Endothelial cell of umbilical vein (primary cell): ENCODE data around the gene DEFB131A.
"Not testable (repeated sequence)": the region's sequence is repeated elsewhere in the genome, so short reads cannot be mapped to it uniquely, and the experiment has no call there.

Experiments used
- CTCF ChIP-seq, 2 donors: IDR thresholded peaks; 1 replicate in 1 of 2; 2 replicates in 1 of 2; pipeline ENCODE4 v1.5.1; 2011; ENCODE audit warnings: low read length in 2 of 2, mild to moderate bottlenecking in 2 of 2, moderate library complexity in 2 of 2, control low read depth in 1 of 2, inconsistent platforms in 1 of 2, low read depth in 1 of 2; ENCODE audit not compliant: insufficient read depth in 1 of 2; ENCODE audit errors: extremely low read depth in 1 of 2
- EZH2 ChIP-seq: IDR thresholded peaks from 2 replicates; pipeline ENCODE4 v1.6.1; 2012; ENCODE audit warnings: borderline replicate concordance, low read depth, mild to moderate bottlenecking, moderate library complexity, low read length, inconsistent platforms; ENCODE audit not compliant: severe bottlenecking
- MYC ChIP-seq: IDR thresholded peaks from one replicate; pipeline ENCODE4 v1.6.1; 2011; ENCODE audit warnings: mild to moderate bottlenecking, low read depth, low read length
- POLR2AphosphoS5 ChIP-seq: IDR thresholded peaks from 2 replicates; pipeline ENCODE4 v1.6.1; 2012; ENCODE audit warnings: low read depth, mild to moderate bottlenecking, control low read depth, low read length, moderate library complexity; ENCODE audit not compliant: insufficient read depth

- TF ChIP-seq CTCF (IDR thresholded peaks at IDR 0.05; ENCODE audit: extremely low read depth in 1 of 2, insufficient read depth in 1 of 2, low read depth in 1 of 2, low read length in 2 of 2); EZH2; POLR2AphosphoS5; MYC: not testable (repeated sequence)
Observed at GRCh38 chr4:9479466-9479865, 35.3 kb downstream of the DEFB131A start.
